NCI-H146 treated with DMSO at 0.1 percent for 48 hours (cell line): Measurements from ENCODE around the gene CDKN1C.
"Not testable (repeated sequence)": the region's sequence is repeated elsewhere in the genome, so short reads cannot be mapped to it uniquely, and the experiment has no call there.

Experiments used
- DNase-seq: peaks from one replicate; lab custom pipeline; 2025; ENCODE audit not compliant: unreplicated experiment; lab: John Stamatoyannopoulos, UW

CDKN1C gene

DNA sequence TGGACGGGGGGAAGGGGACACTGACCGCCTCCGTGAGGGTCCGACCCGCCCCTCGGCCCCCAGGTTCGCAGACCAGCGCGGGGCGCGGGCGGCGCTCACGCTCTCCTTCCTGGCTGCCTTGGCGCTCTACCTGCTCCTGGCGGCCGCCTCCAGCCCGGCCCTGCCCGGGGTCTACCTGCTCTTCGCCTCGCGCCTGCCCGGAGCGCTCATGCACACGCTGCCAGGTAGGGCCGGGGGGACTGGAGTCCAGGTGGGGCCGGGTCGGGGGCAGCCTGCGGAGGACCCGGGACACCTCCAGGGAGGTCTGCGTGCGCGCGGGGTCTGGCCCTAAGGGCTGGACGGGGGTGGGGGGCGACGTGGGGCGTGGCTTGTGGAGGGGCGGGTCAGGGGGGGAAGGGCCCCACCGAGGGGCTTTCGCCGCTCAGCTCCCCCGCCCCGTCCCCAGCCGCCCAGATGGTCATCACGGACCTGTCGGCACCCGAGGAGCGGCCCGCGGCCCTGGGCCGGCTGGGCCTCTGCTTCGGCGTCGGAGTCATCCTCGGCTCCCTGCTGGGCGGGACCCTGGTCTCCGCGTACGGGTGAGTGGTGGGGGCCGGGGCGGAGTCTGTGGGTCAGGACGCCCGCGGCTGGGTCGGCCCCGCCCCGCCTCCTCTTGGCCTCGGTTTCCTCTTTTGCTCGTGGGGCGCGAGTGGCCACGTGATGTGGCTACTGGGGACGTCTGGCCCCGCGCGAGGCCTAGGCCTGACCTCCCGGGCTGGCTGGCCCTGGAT, 23.7 kb upstream of the CDKN1C start:
- no peak for DNase-seq

GRCh38 chr11:2908130-2908529, 22.6 kb upstream of the CDKN1C start:
- DNase-seq = no peak

- not testable (repeated sequence) for DNase-seq
Observed at GRCh38 chr11:2905299-2905698, 19.7 kb upstream of the CDKN1C start.

GRCh38 chr11:2904153-2905052, 18.8 kb upstream of the CDKN1C start:
- DNase-seq = no peak

GRCh38 chr11:2903672-2904011, 18.1 kb upstream of the CDKN1C start:
- no peak for DNase-seq

GRCh38 chr11:2902784-2903671, 17.5 kb upstream of the CDKN1C start:
- no peak for DNase-seq

GRCh38 chr11:2901854-2902783, 16.5 kb upstream of the CDKN1C start:
- peak; percentile 84 for DNase-seq

DNA sequence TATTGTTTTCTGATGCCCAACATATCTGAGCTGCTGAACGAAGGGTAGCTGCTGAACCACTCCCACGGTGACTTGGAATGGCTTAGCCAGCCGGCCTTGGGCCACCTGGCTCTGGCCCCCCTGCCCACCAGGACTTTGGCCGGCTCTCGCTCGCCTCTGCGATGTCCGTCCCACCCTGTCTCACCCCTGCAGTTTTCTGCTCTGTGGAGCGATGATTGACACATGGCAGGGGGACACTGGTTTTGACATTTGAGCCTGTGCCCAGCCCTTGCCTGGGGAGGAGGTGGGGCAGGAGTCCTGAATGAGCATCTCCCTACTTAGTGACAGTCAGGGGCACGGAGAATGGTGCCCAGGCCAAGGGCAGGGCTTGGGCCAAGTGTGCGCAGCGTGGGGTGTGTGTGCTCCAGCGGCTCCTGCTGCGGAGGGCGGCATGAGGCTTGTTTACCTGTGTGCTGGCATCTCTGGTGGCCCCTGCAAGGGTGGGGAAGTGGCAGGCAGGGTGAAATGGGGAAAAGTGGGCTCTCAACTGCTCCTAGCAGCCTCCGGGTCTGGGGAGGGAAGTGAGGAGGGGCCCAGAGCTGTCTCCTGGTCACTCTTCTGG, 15.7 kb upstream of the CDKN1C start:
- DNase-seq = no peak

GRCh38 chr11:2899080-2899783, 13.7 kb upstream of the CDKN1C start:
- no peak for DNase-seq

DNA sequence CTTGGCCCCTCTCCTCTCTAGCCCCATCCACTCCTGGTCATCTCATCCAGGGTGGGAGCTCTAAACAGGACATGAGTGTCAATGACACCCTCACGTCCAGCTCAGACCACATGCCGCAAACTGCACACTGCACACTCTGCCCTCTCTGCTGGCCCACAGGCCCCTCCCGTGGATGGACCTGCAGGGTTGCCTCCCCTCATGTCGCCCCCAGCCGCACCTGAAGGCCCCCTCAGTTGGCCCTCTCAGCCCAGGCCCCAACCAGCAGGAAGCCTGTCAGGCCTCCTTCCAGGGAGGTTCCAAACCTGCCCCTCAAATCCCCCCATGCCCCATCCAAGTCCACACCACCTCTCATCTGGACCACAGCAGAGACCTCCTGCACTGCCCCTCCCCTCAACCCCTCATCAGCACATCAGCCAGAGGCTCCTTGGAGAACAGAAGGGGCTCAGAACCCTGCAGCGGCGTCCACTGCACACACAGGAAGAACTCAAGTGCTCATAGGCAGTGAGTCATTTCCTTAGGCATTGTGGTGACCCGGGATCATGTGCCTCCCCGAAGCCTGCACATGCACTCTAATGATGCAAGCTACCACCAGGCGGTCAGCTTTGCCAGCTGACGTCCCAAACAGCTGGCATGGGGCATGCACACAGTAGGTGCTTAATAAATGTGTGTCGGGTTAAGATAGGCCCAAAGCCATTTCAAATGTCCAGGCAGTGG, 12.9 kb upstream of the CDKN1C start:
- no peak for DNase-seq

- no peak for DNase-seq
Observed at GRCh38 chr11:2897048-2897447, 11.5 kb upstream of the CDKN1C start.

DNA sequence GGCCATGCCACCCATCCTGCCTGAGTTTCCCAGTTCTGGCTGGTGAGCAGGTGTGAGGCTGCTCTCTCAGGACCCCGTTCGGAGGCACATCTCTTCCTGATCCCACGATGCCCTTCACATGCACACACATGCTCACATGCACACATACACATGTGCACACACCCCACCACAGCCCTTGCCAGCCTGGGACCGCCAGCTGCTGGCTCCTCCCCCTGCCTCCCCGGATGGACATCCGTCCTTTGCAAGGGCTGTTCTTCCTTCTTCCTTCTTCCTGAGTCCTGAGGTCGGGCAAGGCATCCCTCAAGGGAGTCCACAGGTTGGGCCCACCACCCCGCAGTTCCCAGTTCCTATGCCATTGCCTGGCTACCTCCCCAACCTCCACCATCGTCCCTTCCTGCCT, 10.5 kb upstream of the CDKN1C start:
- DNase-seq = no peak

- no peak for DNase-seq
Observed at GRCh38 chr11:2893935-2894334, 8.4 kb upstream of the CDKN1C start.

- no peak for DNase-seq
Observed at GRCh38 chr11:2892967-2893528, 7.5 kb upstream of the CDKN1C start.

GRCh38 chr11:2892215-2892966, 6.8 kb upstream of the CDKN1C start:
- peak; percentile 38 for DNase-seq

GRCh38 chr11:2891326-2892214, 6.0 kb upstream of the CDKN1C start:
- no peak for DNase-seq
